T-helper 1 cell (primary cell): ENCODE data around the gene ZFYVE28.
"Not testable (repeated sequence)": the region's sequence is repeated elsewhere in the genome, so short reads cannot be mapped to it uniquely, and the experiment has no call there.

Source experiments
- DNase-seq, 5 donors: peaks; one replicate each; pipeline ENCODE4 v3.0.0-alpha.2; 2012 to 2020

The ZFYVE28 gene

GRCh38 chr4:2284161-2284933 is 134.1 kb downstream of the ZFYVE28 start:
- peak in 1 of 5 donors; percentile 5 for DNase-seq

- peak in 1 of 5 donors; percentile 2 for DNase-seq
These were observed 135.2 kb downstream of the ZFYVE28 start for GRCh38 chr4:2283199-2283711.

GRCh38 chr4:2281575-2282343 is 136.7 kb downstream of the ZFYVE28 start:
- DNase-seq = peak; percentile 76 to 94 (median 84)

- no peak for DNase-seq
These were observed 137.7 kb downstream of the ZFYVE28 start for GRCh38 chr4:2280531-2281300.

- DNase-seq = no peak
These were observed 140.5 kb downstream of the ZFYVE28 start for GRCh38 chr4:2277956-2278355.

- DNase-seq = no peak
These were observed 141.7 kb downstream of the ZFYVE28 start for GRCh38 chr4:2276581-2277325.

- no peak for DNase-seq
These were observed 142.7 kb downstream of the ZFYVE28 start for GRCh38 chr4:2275546-2276251.

GRCh38 chr4:2275044-2275397 is 143.4 kb downstream of the ZFYVE28 start:
- DNase-seq = not testable (repeated sequence)

GRCh38 chr4:2274320-2275043 is 144.0 kb downstream of the ZFYVE28 start:
- DNase-seq = no peak

- DNase-seq = no peak
These were observed 144.7 kb downstream of the ZFYVE28 start for GRCh38 chr4:2273657-2274319.

- no peak for DNase-seq
These were observed 145.2 kb downstream of the ZFYVE28 start for GRCh38 chr4:2273221-2273620.

GRCh38 chr4:2272828-2273120 is 145.7 kb downstream of the ZFYVE28 start:
- no peak for DNase-seq

- no peak for DNase-seq
These were observed 146.2 kb downstream of the ZFYVE28 start for GRCh38 chr4:2272026-2272827.

- DNase-seq = peak in 1 of 5 donors; percentile 1
These were observed 147.0 kb downstream of the ZFYVE28 start for GRCh38 chr4:2271279-2272025.

GRCh38 chr4:2270341-2271165 is 147.9 kb downstream of the ZFYVE28 start:
- peak in 1 of 5 donors; percentile 0 for DNase-seq

GRCh38 chr4:2269618-2270163 is 148.8 kb downstream of the ZFYVE28 start:
- DNase-seq = no peak

GRCh38 chr4:2269206-2269531 is 149.3 kb downstream of the ZFYVE28 start:
- DNase-seq = no peak
